Activated T-helper 17 cell treated with anti-CD3 and anti-CD28 coated beads, Interleukin-2, amount 50 U/mL, for 72 hours (primary cell): ENCODE results near the gene IVNS1ABP. TPM values are rescaled to one million over a fixed set of nuclear protein-coding genes. Genes with fewer than 3 reads are reported as not detected.

Source experiments
- ATAC-seq: fragments of 150-1000 bp; cut with Tn5 transposase; replicated peaks from 2 replicates; pipeline ENCODE4 v1.10.0; 2021; ENCODE audit warnings: mild to moderate bottlenecking, moderate library complexity
- H3K27ac Mint-ChIP-seq: one replicate; pipeline ENCODE4 v1.8.0; 2022; ENCODE audit warnings: mixed read lengths
- H3K27me3 Mint-ChIP-seq: one replicate; pipeline ENCODE4 v1.8.0; 2022; ENCODE audit warnings: mixed read lengths
- H3K36me3 Mint-ChIP-seq: one replicate; pipeline ENCODE4 v1.8.0; 2022; ENCODE audit warnings: low read depth, mild to moderate bottlenecking, mixed read lengths
- H3K4me1 Mint-ChIP-seq: one replicate; pipeline ENCODE4 v1.8.0; 2022; ENCODE audit warnings: mixed read lengths
- H3K4me3 Mint-ChIP-seq: one replicate; pipeline ENCODE4 v1.8.0; 2022; ENCODE audit warnings: mild to moderate bottlenecking, mixed read lengths
- H3K9me3 Mint-ChIP-seq: one replicate; pipeline ENCODE4 v1.8.0; 2022; ENCODE audit warnings: mixed read lengths
- total RNA-seq, 2 donors: library from RNA; stranded (reverse); gene quantifications; one replicate each; pipeline ENCODE4 v1.2.3, GENCODE V29; 2022

Gene IVNS1ABP
- total RNA-seq, 2 donors from 2014 or later = 215 to 269 TPM

DNA sequence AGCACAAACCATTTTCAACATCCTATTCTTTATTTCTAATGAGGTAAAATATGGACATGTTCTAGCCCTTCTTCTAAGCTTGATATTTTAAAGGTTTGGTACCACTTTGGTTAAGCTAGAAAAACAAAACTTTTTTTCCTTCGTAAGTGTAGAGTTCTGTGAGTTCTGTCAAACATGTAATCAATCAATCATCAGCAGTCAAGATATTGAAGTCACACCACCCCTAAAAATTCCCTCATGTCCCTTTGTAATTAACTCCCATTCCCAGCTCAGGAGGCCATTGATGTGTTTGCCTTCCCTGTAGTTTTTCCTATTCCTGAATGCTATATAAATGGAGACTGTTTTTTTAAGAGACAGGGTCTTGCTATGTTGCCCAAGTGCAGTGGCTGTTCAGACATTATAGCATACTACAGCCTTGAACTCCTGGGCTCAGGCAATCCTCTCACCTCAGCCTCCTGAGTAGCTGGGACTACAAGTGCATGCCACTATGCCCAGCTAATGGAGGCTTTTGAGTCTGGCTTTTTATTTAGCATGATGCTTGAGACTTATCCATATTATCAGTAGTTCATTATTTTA is 23.0 kb downstream of the IVNS1ABP start:
- ATAC-seq = no peak
- no peaks in the 10 kb centered on the region for H3K27me3 Mint-ChIP-seq
- H3K4me3 Mint-ChIP-seq = no peak overlapping the region
- H3K4me1 Mint-ChIP-seq = peaks cover 12% of the 10 kb centered on the region
- peaks cover 5% of the 10 kb centered on the region for H3K9me3 Mint-ChIP-seq
- peak overlapping the region; percentile 46 for H3K27ac Mint-ChIP-seq
- peaks cover 82% of the 10 kb centered on the region for H3K36me3 Mint-ChIP-seq

GRCh38 chr1:185292237-185292636 is 24.8 kb downstream of the IVNS1ABP start:
- Mint-ChIP-seq H3K36me3 (peaks cover 64% of the 10 kb centered on the region), H3K4me3 (no peak overlapping the region), H3K9me3 (peaks cover 5% of the 10 kb centered on the region), H3K27me3 (no peaks in the 10 kb centered on the region), H3K27ac (peak overlapping the region; percentile 46), H3K4me1 (peaks cover 7% of the 10 kb centered on the region)
- no peak for ATAC-seq

- Mint-ChIP-seq H3K4me3 (no peak overlapping the region), H3K36me3 (peaks cover 58% of the 10 kb centered on the region), H3K27ac (peak overlapping the region; percentile 46), H3K27me3 (no peaks in the 10 kb centered on the region), H3K9me3 (peaks cover 5% of the 10 kb centered on the region), H3K4me1 (peaks cover 7% of the 10 kb centered on the region)
- no peak for ATAC-seq
Observed at GRCh38 chr1:185291652-185292051, 25.4 kb downstream of the IVNS1ABP start.

- H3K4me1 Mint-ChIP-seq = peaks cover 7% of the 10 kb centered on the region
- ATAC-seq = no peak
- H3K4me3 Mint-ChIP-seq = no peak overlapping the region
- H3K36me3 Mint-ChIP-seq = peaks cover 53% of the 10 kb centered on the region
- no peaks in the 10 kb centered on the region for H3K27me3 Mint-ChIP-seq
- H3K9me3 Mint-ChIP-seq = peaks cover 5% of the 10 kb centered on the region
- no peak overlapping the region for H3K27ac Mint-ChIP-seq
Observed at GRCh38 chr1:185291159-185291558, 25.9 kb downstream of the IVNS1ABP start.

DNA sequence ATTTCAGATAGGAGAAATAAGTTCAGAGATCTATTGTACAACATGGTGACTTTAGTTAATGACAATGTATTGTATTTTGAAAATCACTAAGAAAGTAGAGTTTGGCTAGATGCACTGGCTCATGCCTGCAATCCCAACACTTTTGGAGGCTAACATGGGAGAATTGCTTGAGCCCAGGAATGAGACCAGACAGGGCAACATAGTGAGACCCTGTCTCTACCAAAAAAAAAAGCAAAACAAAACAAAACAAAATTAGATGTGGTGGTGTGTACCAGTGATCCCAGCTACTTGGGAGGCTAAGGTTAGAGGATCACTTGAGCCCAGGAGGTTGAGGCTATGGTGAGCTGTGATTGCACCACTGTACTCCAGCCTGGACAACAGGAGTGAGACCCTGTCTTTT is 27.2 kb downstream of the IVNS1ABP start:
- ATAC-seq = no peak
- H3K36me3 Mint-ChIP-seq = peaks cover 41% of the 10 kb centered on the region
- H3K4me1 Mint-ChIP-seq = peaks cover 11% of the 10 kb centered on the region
- H3K4me3 Mint-ChIP-seq = no peak overlapping the region
- peak overlapping the region; percentile 66 for H3K27ac Mint-ChIP-seq
- H3K9me3 Mint-ChIP-seq = peaks cover 5% of the 10 kb centered on the region
- H3K27me3 Mint-ChIP-seq = no peaks in the 10 kb centered on the region

DNA sequence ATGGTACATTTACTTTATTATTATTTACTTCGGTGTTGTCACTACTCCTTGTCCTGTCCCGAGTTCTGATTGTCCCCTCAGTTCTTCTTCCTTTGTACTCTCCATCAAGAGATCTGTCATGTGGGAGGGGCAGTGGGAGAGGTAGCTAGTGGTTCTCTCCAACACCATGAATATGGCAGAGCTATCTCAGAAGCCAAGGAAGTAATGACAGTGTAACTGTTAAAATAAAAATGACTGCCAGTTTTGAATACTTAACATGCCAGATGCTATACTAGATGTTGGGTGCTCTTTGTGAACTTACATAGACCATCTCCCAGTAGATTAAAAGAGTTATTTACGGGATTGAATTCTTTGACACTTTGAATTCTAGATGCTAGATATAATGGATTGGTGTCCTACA is 28.6 kb downstream of the IVNS1ABP start:
- H3K4me3 Mint-ChIP-seq = no peak overlapping the region
- H3K27ac Mint-ChIP-seq = peak overlapping the region; percentile 24
- H3K9me3 Mint-ChIP-seq = peaks cover 5% of the 10 kb centered on the region
- H3K36me3 Mint-ChIP-seq = peaks cover 26% of the 10 kb centered on the region
- no peaks in the 10 kb centered on the region for H3K27me3 Mint-ChIP-seq
- ATAC-seq = no peak
- H3K4me1 Mint-ChIP-seq = peaks cover 15% of the 10 kb centered on the region

- Mint-ChIP-seq H3K27ac (peak overlapping the region; percentile 29), H3K9me3 (peaks cover 5% of the 10 kb centered on the region), H3K36me3 (peaks cover 17% of the 10 kb centered on the region), H3K4me3 (no peak overlapping the region), H3K4me1 (peaks cover 25% of the 10 kb centered on the region), H3K27me3 (no peaks in the 10 kb centered on the region)
- ATAC-seq = peak; percentile 39
Observed at GRCh38 chr1:185287451-185287850, 29.6 kb downstream of the IVNS1ABP start.

DNA sequence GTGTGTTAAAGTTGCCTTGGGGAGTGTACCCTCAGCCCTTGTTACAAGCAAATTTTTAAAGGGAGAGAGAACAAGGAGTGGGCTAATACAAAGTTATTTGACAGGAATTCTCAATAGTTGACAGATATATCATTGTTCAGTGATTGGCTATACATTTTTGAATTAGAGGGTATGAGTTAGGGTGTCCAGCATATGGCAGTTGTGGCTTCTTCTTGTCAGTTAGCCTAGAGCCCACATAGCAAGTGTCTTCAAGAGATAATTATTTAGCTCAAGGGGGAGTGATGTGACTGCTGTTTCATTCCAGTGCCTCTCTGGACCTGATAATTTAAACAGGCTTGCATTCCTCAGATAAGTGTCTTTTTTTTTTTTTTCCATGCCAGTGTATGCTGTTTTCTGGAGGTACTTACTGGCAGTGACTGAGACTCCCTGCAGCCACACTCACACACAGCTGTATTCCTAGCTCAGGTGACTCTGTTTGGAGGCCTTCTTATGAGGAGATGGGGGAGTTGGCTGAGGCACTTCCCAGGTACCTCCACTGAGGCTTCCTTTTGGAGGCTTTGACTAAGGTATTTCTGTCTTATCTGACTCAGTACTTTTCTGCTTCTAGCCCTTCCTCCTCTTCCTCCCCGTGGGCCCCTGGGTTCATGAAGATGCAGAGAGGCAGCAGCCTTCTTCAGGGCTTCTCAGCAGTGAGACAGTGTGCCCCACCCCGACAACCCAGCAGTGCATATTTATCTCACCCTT is 32.3 kb downstream of the IVNS1ABP start:
- Mint-ChIP-seq H3K27ac (peak overlapping the region; percentile 71), H3K9me3 (peaks cover 10% of the 10 kb centered on the region)

DNA sequence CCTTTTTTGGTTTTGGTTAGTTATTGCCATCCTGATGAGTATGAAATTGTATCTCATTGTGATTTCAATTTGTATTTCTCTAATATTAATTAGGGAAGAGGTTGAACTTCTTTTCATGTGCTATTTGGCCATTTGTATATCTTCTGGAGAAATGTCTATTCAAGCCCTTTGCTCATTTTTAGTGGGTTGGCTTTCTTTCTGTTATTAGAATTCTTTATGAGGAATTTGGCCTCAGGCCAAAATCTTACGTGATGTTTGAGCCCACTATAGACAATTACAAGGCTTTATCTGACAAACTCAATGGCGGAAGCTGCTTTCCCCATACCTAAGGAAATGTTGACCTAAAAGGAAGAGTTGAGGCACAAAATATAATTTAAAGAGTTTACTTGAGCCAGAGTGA is 32.9 kb downstream of the IVNS1ABP start:
- Mint-ChIP-seq H3K9me3 (peaks cover 10% of the 10 kb centered on the region), H3K27me3 (no peaks in the 10 kb centered on the region), H3K4me1 (peaks cover 47% of the 10 kb centered on the region), H3K36me3 (peaks cover 4% of the 10 kb centered on the region), H3K27ac (peak overlapping the region; percentile 71), H3K4me3 (no peak overlapping the region)
- ATAC-seq = no peak

More for the DNA sequence above, 32.3 kb downstream of the IVNS1ABP start:
- ATAC-seq = peak; percentile 14
- Mint-ChIP-seq H3K36me3 (peaks cover 5% of the 10 kb centered on the region), H3K4me3 (no peak overlapping the region), H3K27me3 (no peaks in the 10 kb centered on the region), H3K4me1 (peaks cover 47% of the 10 kb centered on the region)

DNA sequence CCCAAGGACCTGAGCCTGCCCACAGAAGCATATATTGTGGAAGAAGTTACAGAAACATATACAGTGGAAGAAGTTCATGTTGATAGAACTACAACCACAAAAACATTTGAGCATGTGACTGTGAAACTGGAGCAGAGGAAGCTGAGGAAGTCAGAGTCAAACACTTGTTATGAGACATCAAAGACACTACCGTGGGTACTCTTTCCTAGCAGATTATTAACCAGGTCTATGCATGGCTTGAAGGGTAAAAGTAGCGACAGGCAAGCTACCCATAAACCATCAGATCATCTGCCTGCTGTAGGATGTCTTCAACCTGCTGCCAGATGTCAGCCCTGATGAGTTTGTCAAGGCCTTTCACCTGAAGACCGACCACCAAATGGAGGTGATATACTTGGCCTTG is 35.8 kb downstream of the IVNS1ABP start:
- Mint-ChIP-seq H3K4me3 (peak overlapping the region; percentile 77), H3K9me3 (peaks cover 12% of the 10 kb centered on the region), H3K4me1 (peaks cover 49% of the 10 kb centered on the region), H3K27me3 (no peaks in the 10 kb centered on the region), H3K36me3 (peaks cover 11% of the 10 kb centered on the region), H3K27ac (peak overlapping the region; percentile 95)
- peak; percentile 84 for ATAC-seq

DNA sequence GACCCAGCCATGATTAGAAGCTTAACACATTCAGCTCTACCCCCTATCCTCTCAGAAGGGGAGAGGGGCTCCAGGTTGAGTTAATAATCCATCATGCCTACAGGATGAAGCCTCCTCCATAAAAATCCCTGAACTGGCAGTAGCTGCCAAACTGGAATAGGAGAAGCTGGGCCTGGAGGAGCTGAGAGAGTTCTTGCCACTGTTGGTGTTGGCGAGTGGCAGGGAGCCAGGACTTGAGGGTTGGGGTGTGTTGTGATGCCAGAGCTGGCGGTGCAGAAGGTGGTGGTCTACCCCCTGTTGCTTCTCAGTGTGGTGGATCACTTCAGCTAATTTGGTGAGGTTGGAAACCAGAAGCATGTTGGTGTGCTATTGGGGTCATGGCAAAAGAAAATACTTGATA is 36.5 kb downstream of the IVNS1ABP start:
- Mint-ChIP-seq H3K27me3 (no peaks in the 10 kb centered on the region), H3K4me1 (peaks cover 49% of the 10 kb centered on the region), H3K4me3 (peak overlapping the region; percentile 77), H3K36me3 (peaks cover 11% of the 10 kb centered on the region), H3K27ac (peak overlapping the region; percentile 95), H3K9me3 (peaks cover 12% of the 10 kb centered on the region)
- ATAC-seq = no peak

GRCh38 chr1:185279571-185279970 is 37.5 kb downstream of the IVNS1ABP start:
- Mint-ChIP-seq H3K36me3 (peaks cover 11% of the 10 kb centered on the region), H3K27me3 (no peaks in the 10 kb centered on the region), H3K27ac (peak overlapping the region; percentile 95), H3K4me3 (peak overlapping the region; percentile 77), H3K9me3 (peaks cover 12% of the 10 kb centered on the region), H3K4me1 (peaks cover 45% of the 10 kb centered on the region)
- peak; percentile 32 for ATAC-seq

DNA sequence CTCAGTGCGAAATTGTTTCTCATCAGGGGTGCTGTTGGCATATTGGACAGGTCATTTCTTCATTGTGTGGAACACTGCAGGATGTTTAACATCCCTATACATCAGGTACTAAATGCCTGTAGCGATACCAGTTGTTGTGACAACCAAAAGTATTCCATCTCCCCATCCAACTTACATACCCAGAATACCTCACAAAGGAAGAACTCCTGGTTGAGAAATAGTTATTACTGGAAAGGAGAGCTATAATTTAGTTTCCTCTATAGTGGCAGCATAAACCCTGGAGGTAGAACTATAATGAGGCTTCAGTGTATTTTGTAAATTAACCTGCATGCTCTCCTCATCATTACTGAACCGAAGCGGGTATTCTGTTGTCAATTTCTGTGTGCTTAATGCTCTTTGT is 45.1 kb downstream of the IVNS1ABP start:
- Mint-ChIP-seq H3K4me1 (no peaks in the 10 kb centered on the region), H3K27ac (no peak overlapping the region), H3K36me3 (no peaks in the 10 kb centered on the region), H3K27me3 (no peaks in the 10 kb centered on the region), H3K4me3 (no peak overlapping the region), H3K9me3 (no peaks in the 10 kb centered on the region)
- ATAC-seq = no peak

GRCh38 chr1:185268352-185268751 is 48.7 kb downstream of the IVNS1ABP start:
- Mint-ChIP-seq H3K27me3 (no peaks in the 10 kb centered on the region), H3K9me3 (no peaks in the 10 kb centered on the region), H3K27ac (no peak overlapping the region), H3K4me3 (no peak overlapping the region), H3K36me3 (no peaks in the 10 kb centered on the region), H3K4me1 (no peaks in the 10 kb centered on the region)
- no peak for ATAC-seq

DNA sequence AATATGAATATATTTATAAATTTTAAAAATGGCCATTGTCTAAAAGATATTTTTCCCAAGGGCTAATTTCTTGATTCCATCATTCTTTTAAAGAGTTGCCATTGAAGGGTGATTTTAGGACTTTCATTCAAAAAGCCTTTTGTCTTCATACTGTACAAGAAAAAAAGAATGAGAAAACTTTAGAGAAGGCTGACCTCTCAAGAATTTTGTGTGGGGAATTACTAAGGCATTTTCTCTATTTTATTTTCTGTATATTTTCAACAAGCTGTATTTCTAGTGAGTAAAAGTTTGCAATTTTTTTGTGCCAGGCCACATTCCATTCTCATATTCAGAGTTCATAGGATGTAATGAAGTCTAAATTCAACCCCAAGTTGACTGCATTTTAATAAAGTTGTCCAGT is 49.3 kb downstream of the IVNS1ABP start:
- no peak overlapping the region for H3K4me3 Mint-ChIP-seq
- no peak for ATAC-seq

More for the DNA sequence above, 49.3 kb downstream of the IVNS1ABP start:
- no peaks in the 10 kb centered on the region for H3K9me3 Mint-ChIP-seq
- no peaks in the 10 kb centered on the region for H3K36me3 Mint-ChIP-seq
- no peaks in the 10 kb centered on the region for H3K4me1 Mint-ChIP-seq
- H3K27ac Mint-ChIP-seq = no peak overlapping the region
- H3K27me3 Mint-ChIP-seq = no peaks in the 10 kb centered on the region
